IMR-90 (cell line): ENCODE results near the gene PCDHA8.

Experiments used
- CHD1 ChIP-seq: IDR thresholded peaks from 2 replicates; pipeline ENCODE4 v1.6.1; 2012; ENCODE audit warnings: low read depth, low read length, improper control_type of control experiment
- CTCF ChIP-seq: conservative IDR thresholded peaks from 2 replicates; pipeline ENCODE4 v1.5.1; 2012; ENCODE audit warnings: mild to moderate bottlenecking, low read depth, low read length, improper control_type of control experiment
- FOS ChIP-seq: fragments of 150-350 bp; IDR thresholded peaks from 2 replicates; pipeline ENCODE4 v1.6.1; 2016; ENCODE audit warnings: low read depth, low read length
- MXI1 ChIP-seq: IDR thresholded peaks from 2 replicates; pipeline ENCODE4 v1.6.1; 2012; ENCODE audit warnings: low read depth, mild to moderate bottlenecking, low read length, moderate library complexity, borderline replicate concordance
- POLR2A ChIP-seq: IDR thresholded peaks from 2 replicates; pipeline ENCODE4 v1.6.1; 2012; ENCODE audit warnings: mild to moderate bottlenecking, low read depth, low read length
- RCOR1 ChIP-seq: IDR thresholded peaks from 2 replicates; pipeline ENCODE4 v1.6.1; 2012; ENCODE audit warnings: mild to moderate bottlenecking, low read length, improper control_type of control experiment; ENCODE audit not compliant: insufficient replicate concordance
- SMC3 ChIP-seq: fragments of 150-350 bp; IDR thresholded peaks from 2 replicates; pipeline ENCODE4 v1.6.1; 2016; ENCODE audit warnings: low read depth, mild to moderate bottlenecking, antibody characterized with exemption, low read length, moderate library complexity
- USF2 ChIP-seq: fragments of 150-350 bp; IDR thresholded peaks from 2 replicates; pipeline ENCODE4 v1.6.1; 2017; ENCODE audit warnings: mild to moderate bottlenecking, antibody characterized with exemption, low read length, low read depth
- TF ChIP-seq, protein P1 (sequence below): fragments of 150-350 bp; IDR thresholded peaks from 2 replicates; pipeline ENCODE4 v1.6.1; 2016; ENCODE audit warnings: low read depth, mild to moderate bottlenecking, low read length, moderate library complexity, borderline replicate concordance

DNA sequence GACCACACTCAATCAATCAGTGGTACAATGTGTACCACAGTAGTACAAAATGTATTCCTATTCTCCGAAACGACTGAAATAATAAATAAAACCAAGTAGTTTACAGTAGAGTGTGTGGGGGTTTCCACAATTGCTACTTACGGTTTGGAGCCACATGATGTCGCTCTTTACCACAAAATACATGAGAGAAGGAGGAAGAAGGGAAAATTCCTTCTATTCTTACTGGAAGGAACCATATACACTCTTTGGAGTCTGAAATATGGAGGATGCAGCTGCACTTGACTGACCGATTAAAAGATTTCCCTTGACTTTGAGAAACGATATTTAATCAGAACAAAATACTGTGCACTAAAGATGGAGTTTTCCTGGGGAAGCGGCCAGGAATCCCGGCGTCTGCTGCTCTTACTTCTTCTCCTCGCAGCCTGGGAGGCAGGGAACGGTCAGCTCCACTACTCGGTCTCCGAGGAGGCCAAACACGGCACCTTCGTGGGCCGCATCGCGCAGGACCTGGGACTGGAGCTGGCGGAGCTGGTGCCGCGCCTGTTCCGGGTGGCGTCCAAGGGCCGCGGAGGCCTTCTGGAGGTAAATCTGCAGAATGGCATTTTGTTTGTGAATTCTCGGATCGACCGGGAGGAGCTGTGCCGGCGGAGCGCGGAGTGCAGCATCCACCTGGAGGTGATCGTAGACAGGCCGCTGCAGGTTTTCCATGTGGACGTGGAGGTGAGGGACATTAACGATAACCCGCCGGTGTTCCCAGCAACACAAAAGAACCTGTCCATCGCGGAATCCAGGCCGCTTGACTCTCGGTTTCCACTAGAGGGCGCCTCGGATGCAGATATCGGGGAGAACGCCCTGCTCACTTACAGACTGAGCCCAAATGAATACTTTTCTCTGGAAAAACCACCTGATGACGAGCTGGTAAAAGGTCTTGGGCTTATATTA, 33.9 kb upstream of the PCDHA8 start, which contains the start of gene PCDHA4:
- TF ChIP-seq RCOR1 (no peak), CTCF (no peak), FOS (no peak), MXI1 (no peak), POLR2A (no peak), USF2 (no peak), CHD1 (no peak), SMC3 (no peak)
- TF ChIP-seq, protein P1, sequence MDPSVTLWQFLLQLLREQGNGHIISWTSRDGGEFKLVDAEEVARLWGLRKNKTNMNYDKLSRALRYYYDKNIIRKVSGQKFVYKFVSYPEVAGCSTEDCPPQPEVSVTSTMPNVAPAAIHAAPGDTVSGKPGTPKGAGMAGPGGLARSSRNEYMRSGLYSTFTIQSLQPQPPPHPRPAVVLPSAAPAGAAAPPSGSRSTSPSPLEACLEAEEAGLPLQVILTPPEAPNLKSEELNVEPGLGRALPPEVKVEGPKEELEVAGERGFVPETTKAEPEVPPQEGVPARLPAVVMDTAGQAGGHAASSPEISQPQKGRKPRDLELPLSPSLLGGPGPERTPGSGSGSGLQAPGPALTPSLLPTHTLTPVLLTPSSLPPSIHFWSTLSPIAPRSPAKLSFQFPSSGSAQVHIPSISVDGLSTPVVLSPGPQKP = no peak
